Thoracic aorta (tissue), 2 donors: ENCODE data around the gene SIGLECL1. TPM values are rescaled to one million over a fixed set of nuclear protein-coding genes. Genes with fewer than 3 reads are reported as not detected.
A peak's percentile ranks its signal among the peaks of the same experiment; 100 is the strongest.
"Not testable (repeated sequence)": the region's sequence is repeated elsewhere in the genome, so short reads cannot be mapped to it uniquely, and the experiment has no call there.

Source experiments
- ATAC-seq: fragments of 150-250 bp; one replicate; pipeline ENCODE4 v1.8.0; 2017; ENCODE audit warnings: low read depth; ENCODE audit not compliant: insufficient number of reproducible peaks, low FRiP score
- DNase-seq: peaks from one replicate; pipeline ENCODE4 v3.0.0-alpha.2; 2020; ENCODE audit warnings: low spot score
- H3K27ac ChIP-seq, 2 donors: fragments of 200-600 bp; sonication (generic); 1 replicate in 1 of 2; 2 replicates in 1 of 2; pipeline ENCODE4 v1.5.1; 2016; ENCODE audit warnings: mild to moderate bottlenecking in 2 of 2, moderate library complexity in 2 of 2
- H3K27me3 ChIP-seq: fragments of 200-600 bp; sonication (generic); replicated peaks from 2 replicates; pipeline ENCODE4 v1.6.0; 2016; ENCODE audit warnings: mild to moderate bottlenecking; ENCODE audit not compliant: insufficient read depth
- H3K36me3 ChIP-seq: fragments of 200-600 bp; sonication (generic); one replicate; pipeline ENCODE4 v1.5.1; 2016
- H3K4me1 ChIP-seq, 2 donors: fragments of 200-600 bp; sonication (generic); 1 replicate in 1 of 2; 2 replicates in 1 of 2; pipeline versions ENCODE4 v1.5.1 to v1.6.0; 2016; ENCODE audit warnings: low read depth in 2 of 2, mild to moderate bottlenecking in 1 of 2; ENCODE audit not compliant: control insufficient read depth in 1 of 2
- H3K4me3 ChIP-seq: fragments of 200-600 bp; sonication (generic); 2 replicates; pipeline ENCODE4 v1.5.1; 2016; ENCODE audit warnings: mild to moderate bottlenecking
- H3K9me3 ChIP-seq: fragments of 200-600 bp; sonication (generic); 2 replicates; pipeline ENCODE4 v1.5.1; 2016
- total RNA-seq, 2 donors: library from RNA; depleted of rRNA; stranded (reverse); fragments of >200 nt; gene quantifications; one replicate each; pipeline versions ENCODE4 v1.1.0 to v1.2.3, GENCODE V29; 2016
- TF ChIP-seq, protein P1 (sequence below): fragments of 200-600 bp; sonication (generic); IDR thresholded peaks from one replicate; pipeline ENCODE4 v1.5.1; 2019; ENCODE audit warnings: antibody characterized with exemption

SIGLECL1 gene
- total RNA-seq, 2 donors from 2014 or later = not detected

DNA sequence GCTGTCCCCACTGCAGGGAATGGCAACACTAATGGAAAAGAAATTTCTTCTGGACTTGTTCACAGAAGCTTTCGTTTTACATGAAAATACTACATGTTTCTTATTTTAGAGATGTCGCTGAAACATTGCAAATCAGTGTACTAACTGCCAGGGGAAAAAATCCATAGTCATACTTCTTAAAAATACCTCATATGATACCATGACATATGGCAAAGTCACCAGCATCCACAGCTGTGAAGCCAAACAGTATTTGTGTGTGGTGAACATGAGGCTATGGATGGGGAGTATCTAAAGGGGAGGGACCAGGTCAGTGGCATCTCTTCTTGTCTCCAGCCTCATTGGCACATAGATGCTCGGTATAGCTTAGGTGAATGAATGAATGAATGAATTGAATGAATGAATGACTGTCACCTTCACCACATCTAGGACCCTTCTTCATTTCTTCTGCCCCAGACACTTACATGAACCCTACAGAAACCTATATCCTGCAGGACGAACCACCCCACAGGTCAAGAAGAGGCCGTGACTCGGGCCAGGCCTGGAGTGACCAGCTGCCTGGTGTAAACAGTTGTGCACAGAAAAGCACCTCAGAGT is 40.6 kb upstream of the SIGLECL1 start:
- TF ChIP-seq, protein P1, sequence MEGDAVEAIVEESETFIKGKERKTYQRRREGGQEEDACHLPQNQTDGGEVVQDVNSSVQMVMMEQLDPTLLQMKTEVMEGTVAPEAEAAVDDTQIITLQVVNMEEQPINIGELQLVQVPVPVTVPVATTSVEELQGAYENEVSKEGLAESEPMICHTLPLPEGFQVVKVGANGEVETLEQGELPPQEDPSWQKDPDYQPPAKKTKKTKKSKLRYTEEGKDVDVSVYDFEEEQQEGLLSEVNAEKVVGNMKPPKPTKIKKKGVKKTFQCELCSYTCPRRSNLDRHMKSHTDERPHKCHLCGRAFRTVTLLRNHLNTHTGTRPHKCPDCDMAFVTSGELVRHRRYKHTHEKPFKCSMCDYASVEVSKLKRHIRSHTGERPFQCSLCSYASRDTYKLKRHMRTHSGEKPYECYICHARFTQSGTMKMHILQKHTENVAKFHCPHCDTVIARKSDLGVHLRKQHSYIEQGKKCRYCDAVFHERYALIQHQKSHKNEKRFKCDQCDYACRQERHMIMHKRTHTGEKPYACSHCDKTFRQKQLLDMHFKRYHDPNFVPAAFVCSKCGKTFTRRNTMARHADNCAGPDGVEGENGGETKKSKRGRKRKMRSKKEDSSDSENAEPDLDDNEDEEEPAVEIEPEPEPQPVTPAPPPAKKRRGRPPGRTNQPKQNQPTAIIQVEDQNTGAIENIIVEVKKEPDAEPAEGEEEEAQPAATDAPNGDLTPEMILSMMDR = no peak
- H3K36me3 ChIP-seq = no peaks in the 10 kb centered on the region
- no peak for DNase-seq
- no peak overlapping the region for H3K4me3 ChIP-seq
- ATAC-seq = no peak
- H3K27me3 ChIP-seq = no peaks in the 10 kb centered on the region
- no peaks in the 10 kb centered on the region for H3K9me3 ChIP-seq
- no peak overlapping the region for H3K27ac ChIP-seq
- no peaks in the 10 kb centered on the region for H3K4me1 ChIP-seq

GRCh38 chr19:51210874-51211361 is 40.0 kb upstream of the SIGLECL1 start:
- ATAC-seq, H3K4me1 ChIP-seq, H3K27me3 ChIP-seq, H3K36me3 ChIP-seq, DNase-seq, H3K27ac ChIP-seq, H3K9me3 ChIP-seq: not testable (repeated sequence)
- H3K4me3 ChIP-seq = peak overlapping the region; percentile 44

DNA sequence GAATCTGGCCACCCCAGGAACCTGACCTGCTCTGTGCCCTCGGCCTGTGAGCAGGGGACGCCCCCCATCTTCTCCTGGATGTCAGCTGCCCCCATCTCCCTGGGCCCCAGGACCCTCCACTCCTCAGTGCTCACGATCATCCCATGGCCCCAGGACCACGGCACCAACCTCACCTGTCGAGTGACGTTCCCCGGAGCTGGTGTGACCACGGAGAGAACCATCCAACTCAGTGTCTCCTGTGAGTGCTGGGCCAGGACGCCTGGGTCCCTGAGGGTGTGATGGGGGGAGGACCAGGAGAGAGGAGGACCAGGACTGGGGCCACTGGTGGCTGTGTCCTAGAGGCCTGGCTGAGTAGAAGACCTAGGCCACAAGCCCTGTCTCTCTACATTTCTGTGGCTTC is 39.0 kb upstream of the SIGLECL1 start:
- DNase-seq (no peak), ATAC-seq (no peak)
- no peaks in the 10 kb centered on the region for H3K9me3 ChIP-seq

DNA sequence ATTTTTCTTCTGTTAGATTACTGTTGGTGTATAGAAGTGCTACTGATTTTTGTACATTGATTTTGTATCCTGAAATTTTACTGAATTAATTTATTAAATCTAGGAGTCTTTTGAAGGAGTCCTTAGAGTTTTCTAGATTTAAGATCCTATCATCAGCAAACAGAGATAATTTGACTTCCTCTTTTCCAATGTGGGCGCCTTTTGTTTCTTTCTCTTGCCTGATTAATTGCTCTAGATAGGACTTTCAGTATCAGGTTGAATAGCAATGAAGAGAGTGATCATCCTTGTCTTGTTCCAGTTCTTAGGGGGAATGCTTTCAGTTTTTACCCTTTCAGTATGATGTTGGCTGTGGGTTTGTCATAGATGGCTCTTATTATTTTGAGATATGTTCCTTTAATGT is 31.6 kb upstream of the SIGLECL1 start:
- H3K27me3 ChIP-seq = no peaks in the 10 kb centered on the region
- no peaks in the 10 kb centered on the region for H3K9me3 ChIP-seq
- no peaks in the 10 kb centered on the region for H3K4me1 ChIP-seq
- no peak overlapping the region for H3K4me3 ChIP-seq
- TF ChIP-seq, protein P1 = no peak
- DNase-seq = no peak
- ATAC-seq = no peak
- no peak overlapping the region for H3K27ac ChIP-seq
- no peaks in the 10 kb centered on the region for H3K36me3 ChIP-seq

More for the DNA sequence above, 39.0 kb upstream of the SIGLECL1 start:
- H3K4me3 ChIP-seq = no peak overlapping the region
- H3K36me3 ChIP-seq = no peaks in the 10 kb centered on the region
- H3K4me1 ChIP-seq = no peaks in the 10 kb centered on the region
- TF ChIP-seq, protein P1 = no peak
- H3K27me3 ChIP-seq = no peaks in the 10 kb centered on the region
- no peak overlapping the region for H3K27ac ChIP-seq

DNA sequence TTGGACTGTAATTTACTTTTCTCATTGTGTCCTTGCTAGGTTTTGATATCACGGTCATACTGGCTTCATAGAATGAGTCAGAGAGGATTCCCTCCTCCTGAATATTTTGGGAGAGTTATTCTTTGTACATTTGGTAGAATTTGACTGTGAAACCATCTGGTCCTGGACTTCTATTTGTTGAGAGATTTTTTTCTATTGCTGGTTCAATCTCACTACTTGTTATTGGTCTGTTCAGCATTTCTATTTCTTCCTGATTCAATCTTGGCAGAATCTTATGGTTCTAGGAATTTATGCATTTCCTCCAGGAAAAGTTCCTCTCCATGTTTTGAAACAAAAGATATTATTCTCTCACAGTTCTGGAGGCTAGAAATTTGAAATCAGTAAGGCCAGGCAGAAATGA is 30.9 kb upstream of the SIGLECL1 start:
- ATAC-seq = no peak
- no peak for DNase-seq
- no peak overlapping the region for H3K4me3 ChIP-seq

More for the DNA sequence above, 30.9 kb upstream of the SIGLECL1 start:
- Histone ChIP-seq H3K36me3 (no peaks in the 10 kb centered on the region), H3K9me3 (no peaks in the 10 kb centered on the region), H3K4me1 (no peaks in the 10 kb centered on the region), H3K27ac (no peak overlapping the region), H3K27me3 (no peaks in the 10 kb centered on the region)
- TF ChIP-seq, protein P1 = no peak
